Duodenal mucosa (tissue), 2 donors: Measurements from ENCODE around the gene BPIFB3.
"Not testable (repeated sequence)": the region's sequence is repeated elsewhere in the genome, so short reads cannot be mapped to it uniquely, and the experiment has no call there.

Source experiments
- H3K27ac ChIP-seq: one replicate; pipeline ENCODE4 v1.7.0; 2013; ENCODE audit warnings: low read depth, low read length
- H3K27me3 ChIP-seq, 2 donors: one replicate each; pipeline ENCODE4 v1.7.0; 2013; ENCODE audit warnings: low read length in 2 of 2, control low read depth in 1 of 2; ENCODE audit not compliant: insufficient read depth in 2 of 2, control insufficient read depth in 1 of 2
- H3K36me3 ChIP-seq, 2 donors: one replicate each; pipeline ENCODE4 v1.7.0; 2013; ENCODE audit warnings: low read length in 2 of 2, control low read depth in 1 of 2; ENCODE audit not compliant: insufficient read depth in 2 of 2, control insufficient read depth in 1 of 2
- H3K4me1 ChIP-seq, 2 donors: one replicate each; pipeline ENCODE4 v1.7.0; 2013; ENCODE audit warnings: low read length in 2 of 2, control low read depth in 1 of 2; ENCODE audit not compliant: insufficient read depth in 2 of 2, control insufficient read depth in 1 of 2
- H3K4me3 ChIP-seq, 2 donors: one replicate each; pipeline ENCODE4 v1.7.0; 2013; ENCODE audit warnings: low read length in 2 of 2, low read depth in 1 of 2
- H3K9ac ChIP-seq, 2 donors: one replicate each; pipeline ENCODE4 v1.7.0; 2013; ENCODE audit warnings: low read length in 2 of 2, low read depth in 1 of 2
- H3K9me3 ChIP-seq, 2 donors: one replicate each; pipeline ENCODE4 v1.7.0; 2013; ENCODE audit warnings: low read length in 2 of 2, control low read depth in 1 of 2; ENCODE audit not compliant: control insufficient read depth in 1 of 2

The BPIFB3 gene

DNA sequence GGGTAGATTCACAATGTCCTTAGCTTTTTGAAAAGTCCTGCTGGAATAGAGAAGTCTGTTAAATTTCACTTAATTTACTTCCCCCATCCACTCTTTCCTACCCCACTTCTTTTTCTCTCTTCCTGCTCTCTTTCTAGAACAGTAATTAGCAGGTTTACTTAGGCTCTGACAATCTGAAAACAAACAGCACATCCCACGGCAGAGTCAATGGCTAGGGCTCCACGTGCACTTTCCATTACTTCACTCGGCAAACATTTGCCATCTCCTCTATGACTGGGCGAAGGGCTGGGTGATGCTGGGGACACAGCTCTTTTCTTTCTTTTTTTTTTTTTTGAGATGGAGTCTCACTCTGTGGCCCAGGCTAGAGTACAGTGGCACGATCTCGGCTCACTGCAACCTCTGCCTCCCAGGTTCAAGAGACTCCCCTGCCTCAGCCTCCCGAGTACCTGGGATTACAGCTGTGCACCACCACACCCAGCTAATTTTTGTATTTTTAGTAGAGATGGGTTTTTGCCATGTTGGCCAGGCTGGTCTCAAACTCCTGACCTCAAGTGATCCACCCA is 52.4 kb downstream of the BPIFB3 start:
- not testable (repeated sequence) for H3K27ac ChIP-seq, H3K9me3 ChIP-seq, H3K36me3 ChIP-seq, H3K4me1 ChIP-seq, H3K4me3 ChIP-seq, H3K9ac ChIP-seq, H3K27me3 ChIP-seq

DNA sequence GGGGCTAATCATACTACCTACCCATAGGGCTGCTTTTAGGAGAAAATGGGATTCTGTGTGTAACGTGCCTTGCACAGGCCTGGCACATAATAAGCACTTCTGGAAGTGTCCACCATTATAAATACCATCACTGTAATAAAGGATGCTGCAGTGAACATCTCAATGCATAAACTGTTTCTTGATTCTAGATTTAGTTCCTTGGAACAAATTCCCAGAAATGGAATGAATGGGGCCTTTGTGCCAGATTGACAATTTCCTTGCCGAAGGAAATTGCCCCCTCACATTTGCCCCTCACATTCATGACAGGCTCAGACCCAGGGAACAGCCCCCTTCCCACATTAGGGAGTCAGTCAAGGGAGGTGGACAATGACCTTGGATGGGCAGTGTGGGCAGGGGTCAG is 55.0 kb downstream of the BPIFB3 start:
- Histone ChIP-seq H3K27me3 (no peaks in the 10 kb centered on the region), H3K4me3 (no peak overlapping the region), H3K27ac (no peak overlapping the region), H3K4me1 (no peaks in the 10 kb centered on the region), H3K36me3 (no peaks in the 10 kb centered on the region), H3K9ac (no peak overlapping the region), H3K9me3 (no peaks in the 10 kb centered on the region)

DNA sequence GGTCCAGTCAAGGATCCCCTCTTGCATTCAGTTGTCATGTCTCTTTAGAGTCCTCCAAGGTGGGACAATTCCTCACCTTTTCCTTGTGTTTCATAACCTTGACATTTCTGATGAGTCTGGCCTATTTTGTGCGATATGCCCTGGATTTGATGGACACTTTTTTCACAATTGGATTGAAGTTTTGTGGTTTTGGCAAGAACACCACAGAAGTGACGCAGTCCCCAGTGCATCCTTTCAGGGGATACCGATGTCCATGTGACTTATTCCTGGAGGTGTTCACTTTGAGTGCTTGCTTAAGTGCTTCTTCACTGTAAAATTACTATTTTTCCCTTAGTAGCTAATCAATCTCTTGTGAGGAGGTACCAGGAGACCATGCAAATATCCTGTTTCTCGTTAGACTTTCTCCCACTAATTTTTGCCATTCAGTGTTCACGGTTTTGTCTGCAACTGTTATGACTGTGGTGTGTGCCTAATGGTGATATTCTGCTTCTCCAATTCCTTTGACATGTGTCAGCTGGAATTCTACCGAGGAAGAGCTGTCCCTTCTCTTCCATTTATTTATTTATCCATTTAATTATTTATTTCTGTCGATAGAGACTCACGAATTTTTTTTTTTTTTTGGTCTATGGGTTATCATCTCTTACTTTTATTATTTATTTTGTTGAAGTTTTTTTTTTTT is 56.6 kb downstream of the BPIFB3 start:
- no peak overlapping the region for H3K9ac ChIP-seq
- no peaks in the 10 kb centered on the region for H3K36me3 ChIP-seq
- no peaks in the 10 kb centered on the region for H3K27me3 ChIP-seq
- H3K4me3 ChIP-seq = no peak overlapping the region
- H3K4me1 ChIP-seq = no peaks in the 10 kb centered on the region
- no peaks in the 10 kb centered on the region for H3K9me3 ChIP-seq
- H3K27ac ChIP-seq = no peak overlapping the region

DNA sequence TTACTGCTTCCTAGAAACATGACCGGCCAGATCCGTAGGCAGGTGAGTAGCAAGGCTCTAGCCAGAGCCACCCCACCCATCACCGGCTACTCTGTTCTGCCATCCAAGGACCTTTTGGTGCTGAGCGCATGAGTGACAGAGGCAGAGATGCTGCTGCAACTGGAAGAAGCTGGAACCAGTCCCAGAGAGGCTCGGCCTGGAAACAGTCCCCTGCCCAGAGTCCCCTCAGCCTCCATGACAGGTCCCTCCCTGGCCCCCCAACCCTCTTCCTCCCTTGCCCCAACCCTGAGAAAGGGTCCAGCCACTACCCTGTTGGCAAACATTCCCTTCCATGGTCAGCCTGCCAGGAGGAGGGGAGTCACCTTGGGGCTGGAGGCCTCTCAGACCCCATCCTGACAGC is 57.6 kb downstream of the BPIFB3 start:
- Histone ChIP-seq H3K9ac (no peak overlapping the region), H3K27ac (no peak overlapping the region)

DNA sequence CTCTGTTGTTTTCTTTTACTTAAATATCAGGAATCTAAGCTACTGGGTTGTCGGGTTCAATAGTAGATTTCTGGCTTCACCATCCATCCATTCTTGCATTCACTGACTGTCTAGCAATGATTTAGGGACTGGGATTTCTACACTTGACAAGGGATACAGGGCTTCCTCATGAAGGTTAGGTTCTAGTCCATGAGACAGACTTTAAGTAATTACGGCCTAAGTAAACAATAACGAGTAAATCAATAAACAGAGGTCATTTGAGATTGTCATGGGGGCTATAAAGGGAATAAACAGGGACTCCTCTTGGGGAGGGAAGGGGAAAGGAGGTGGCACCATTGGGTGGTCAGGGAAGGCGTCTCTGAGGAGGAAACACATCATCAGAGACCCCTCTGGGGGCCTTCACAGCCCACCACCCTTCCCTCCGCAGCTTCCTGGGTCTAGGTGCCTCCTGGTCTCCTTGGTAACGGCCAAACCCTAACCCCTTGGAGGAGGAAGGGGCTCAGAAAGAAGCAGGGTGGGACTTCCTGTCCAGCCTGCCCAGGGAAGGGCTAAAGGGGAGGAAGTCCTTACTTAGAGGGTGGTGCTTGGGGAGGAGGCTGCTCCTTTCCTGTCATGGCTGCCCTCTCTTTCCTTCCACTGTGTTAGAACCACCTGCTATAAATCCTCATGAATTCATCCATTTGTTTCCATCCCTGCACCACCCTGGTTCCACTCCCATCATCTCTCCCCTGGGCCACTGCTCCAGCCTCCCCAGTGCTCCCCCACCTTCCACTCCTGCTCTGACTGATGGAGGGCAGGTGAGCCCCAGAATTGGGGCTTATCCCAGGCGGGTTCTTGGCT is 59.1 kb downstream of the BPIFB3 start:
- Histone ChIP-seq H3K4me1 (no peaks in the 10 kb centered on the region), H3K4me3 (no peak overlapping the region), H3K36me3 (no peaks in the 10 kb centered on the region), H3K9me3 (no peaks in the 10 kb centered on the region), H3K27ac (no peak overlapping the region), H3K9ac (no peak overlapping the region), H3K27me3 (no peaks in the 10 kb centered on the region)

More for the DNA sequence above, 57.6 kb downstream of the BPIFB3 start:
- Histone ChIP-seq H3K4me3 (no peak overlapping the region), H3K36me3 (no peaks in the 10 kb centered on the region), H3K27me3 (no peaks in the 10 kb centered on the region), H3K9me3 (no peaks in the 10 kb centered on the region), H3K4me1 (no peaks in the 10 kb centered on the region)

DNA sequence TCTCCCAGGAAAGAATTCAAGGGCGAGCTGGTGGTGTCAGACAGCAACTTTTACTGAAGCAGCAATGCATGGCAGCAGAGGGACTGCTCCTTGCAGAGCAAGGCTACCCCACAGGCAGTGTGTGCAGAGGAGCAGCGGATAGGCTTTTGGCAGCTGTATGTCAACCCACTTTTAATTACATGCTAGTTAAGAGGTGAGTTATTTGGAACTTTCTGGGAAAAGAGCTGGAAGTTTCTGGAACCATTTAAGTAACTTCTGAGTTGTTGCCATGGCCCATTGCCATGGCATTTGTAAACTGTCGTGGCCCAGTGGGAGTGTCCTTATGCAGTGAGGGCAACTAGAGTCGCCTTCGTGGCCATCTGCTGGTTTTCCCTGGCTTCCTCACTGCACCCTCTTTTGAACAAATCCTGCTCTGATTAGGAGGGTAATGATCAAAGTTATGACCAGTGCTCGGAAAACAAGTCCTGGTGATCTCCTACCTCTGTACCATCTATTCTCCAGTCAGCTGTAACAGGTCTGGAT is 59.7 kb downstream of the BPIFB3 start:
- Histone ChIP-seq H3K4me1 (no peaks in the 10 kb centered on the region), H3K36me3 (no peaks in the 10 kb centered on the region), H3K4me3 (no peak overlapping the region), H3K9me3 (no peaks in the 10 kb centered on the region), H3K27me3 (no peaks in the 10 kb centered on the region), H3K27ac (no peak overlapping the region), H3K9ac (no peak overlapping the region)

DNA sequence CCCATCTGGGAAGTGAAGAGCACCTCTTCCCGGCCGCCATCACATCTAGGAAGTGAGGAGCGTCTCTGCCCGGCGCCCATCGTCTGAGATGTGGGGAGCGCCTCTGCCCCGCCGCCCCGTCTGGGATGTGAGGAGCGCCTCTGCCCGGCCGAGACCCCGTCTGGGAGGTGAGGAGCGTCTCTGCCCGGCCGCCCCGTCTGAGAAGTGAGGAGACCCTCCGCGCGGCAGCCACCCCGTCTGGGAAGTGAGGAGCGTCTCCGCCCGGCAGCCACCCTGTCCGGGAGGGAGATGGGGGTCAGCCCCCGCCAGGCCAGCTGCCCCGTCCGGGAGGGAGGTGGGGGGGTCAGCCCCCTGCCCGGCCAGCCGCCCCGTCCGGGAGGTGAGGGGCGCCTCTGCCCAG is 61.8 kb downstream of the BPIFB3 start:
- not testable (repeated sequence) for H3K4me3 ChIP-seq, H3K27me3 ChIP-seq, H3K4me1 ChIP-seq, H3K9ac ChIP-seq, H3K36me3 ChIP-seq, H3K27ac ChIP-seq, H3K9me3 ChIP-seq

DNA sequence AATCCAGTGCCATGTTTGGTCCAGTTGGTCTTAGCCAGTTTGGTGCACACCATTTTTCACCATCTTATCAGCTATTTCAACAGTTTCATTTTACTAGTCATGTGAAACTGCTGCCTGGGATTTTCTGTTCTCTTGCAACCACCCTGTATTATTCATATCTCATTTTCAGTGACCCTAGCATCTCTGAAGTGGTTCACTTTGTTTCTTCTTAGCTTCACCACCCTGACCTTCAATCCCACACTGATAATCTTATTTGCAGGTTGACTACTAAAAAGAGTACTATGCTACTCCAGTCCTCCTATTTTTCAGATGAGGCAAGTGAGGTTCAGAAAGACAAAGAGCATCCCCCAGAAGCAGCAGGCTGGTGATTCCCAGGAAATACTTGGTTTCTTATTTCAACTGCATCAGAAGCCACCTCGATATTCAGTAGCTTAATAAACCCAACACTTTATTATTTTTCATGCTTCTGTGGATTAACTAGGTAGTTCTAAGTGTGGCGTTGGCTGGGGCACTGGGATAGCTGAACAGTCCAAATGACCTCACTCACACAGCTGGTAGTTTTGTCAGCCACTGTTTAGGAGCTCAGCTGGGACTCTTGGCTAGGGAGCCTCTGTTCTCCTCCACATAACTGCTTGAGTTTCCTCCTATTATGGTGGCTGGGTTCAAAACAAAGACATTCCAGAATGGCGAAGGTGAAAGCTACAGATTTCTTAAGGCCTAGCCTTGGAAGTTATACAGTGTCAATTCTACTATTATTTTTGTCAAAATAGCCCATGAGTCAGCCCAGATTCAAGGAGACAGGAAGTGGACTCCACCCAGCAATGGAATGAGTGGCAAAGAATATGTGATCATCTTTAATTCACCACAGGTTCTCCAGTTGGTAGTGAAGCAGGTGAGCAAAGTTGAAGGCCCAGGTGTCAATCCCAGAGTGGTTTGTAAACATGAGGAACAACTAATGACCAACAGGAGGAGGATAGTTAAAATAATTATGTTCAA is 66.3 kb downstream of the BPIFB3 start:
- Histone ChIP-seq H3K27me3 (no peaks in the 10 kb centered on the region), H3K9me3 (peaks cover 0 to 4% of the 10 kb centered on the region in 2 donors), H3K27ac (no peak overlapping the region), H3K36me3 (no peaks in the 10 kb centered on the region), H3K4me3 (no peak overlapping the region), H3K9ac (no peak overlapping the region), H3K4me1 (no peaks in the 10 kb centered on the region)

DNA sequence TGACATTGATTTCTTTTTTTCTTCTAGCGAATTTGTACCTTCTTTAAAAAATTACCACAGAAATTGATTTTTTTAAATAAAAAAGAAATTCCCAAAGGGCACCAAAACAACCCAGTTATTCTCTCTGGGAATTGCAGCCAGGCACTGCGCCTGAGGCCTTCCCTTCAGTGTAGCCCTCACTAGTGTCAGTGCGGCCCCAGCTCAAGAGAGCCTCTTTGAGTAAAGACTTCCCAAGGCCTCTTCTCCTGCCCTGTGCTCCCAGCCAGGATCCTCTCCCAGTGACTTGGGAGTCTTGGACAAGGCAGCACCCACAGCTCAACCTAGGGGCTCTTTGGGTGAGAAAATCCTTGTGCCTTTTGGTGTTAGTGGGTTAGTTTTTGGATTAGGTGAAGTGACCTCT is 67.2 kb downstream of the BPIFB3 start:
- no peak overlapping the region for H3K4me3 ChIP-seq
- H3K36me3 ChIP-seq = no peaks in the 10 kb centered on the region
- H3K9me3 ChIP-seq = peaks cover 0 to 4% of the 10 kb centered on the region in 2 donors
- no peaks in the 10 kb centered on the region for H3K27me3 ChIP-seq
- H3K9ac ChIP-seq = no peak overlapping the region
- H3K27ac ChIP-seq = no peak overlapping the region
- H3K4me1 ChIP-seq = no peaks in the 10 kb centered on the region
